ACC112 (cell line): ENCODE results near the gene MRPS23.

Experiments used
- H2AFZ ChIP-seq: fragments of 200-600 bp; sonication (generic); one replicate; pipeline ENCODE4 v1.6.0; 2017; ENCODE audit warnings: antibody characterized with exemption, low read length; ENCODE audit not compliant: unreplicated experiment
- H3K27ac ChIP-seq: fragments of 200-600 bp; sonication (generic); 2 replicates; pipeline ENCODE4 v1.5.1; 2014; ENCODE audit warnings: low read depth, mild to moderate bottlenecking, antibody characterized with exemption, low read length, moderate library complexity
- H3K27me3 ChIP-seq: fragments of 200-600 bp; sonication (generic); 2 replicates; pipeline ENCODE4 v1.6.1; 2014; ENCODE audit warnings: mild to moderate bottlenecking, antibody characterized with exemption, low read length, moderate library complexity, mixed read lengths; ENCODE audit not compliant: insufficient read depth
- H3K36me3 ChIP-seq: fragments of 200-600 bp; sonication (generic); 2 replicates; pipeline ENCODE4 v1.6.1; 2016; ENCODE audit warnings: mild to moderate bottlenecking, antibody characterized with exemption, low read length, moderate library complexity, mixed read lengths; ENCODE audit not compliant: insufficient read depth
- H3K4me1 ChIP-seq: fragments of 200-600 bp; sonication (generic); one replicate; pipeline ENCODE4 v1.6.1; 2016; ENCODE audit warnings: low read length, mixed read lengths; ENCODE audit not compliant: insufficient read depth, unreplicated experiment, control insufficient read depth
- H3K4me3 ChIP-seq: fragments of 200-600 bp; sonication (generic); 2 replicates; pipeline ENCODE4 v1.5.1; 2014; ENCODE audit warnings: mild to moderate bottlenecking, low read depth, low read length
- H3K79me2 ChIP-seq: fragments of 200-600 bp; sonication (generic); one replicate; pipeline ENCODE4 v1.6.0; 2016; ENCODE audit warnings: low read length; ENCODE audit not compliant: control insufficient read depth, unreplicated experiment, insufficient read depth

The MRPS23 gene

DNA sequence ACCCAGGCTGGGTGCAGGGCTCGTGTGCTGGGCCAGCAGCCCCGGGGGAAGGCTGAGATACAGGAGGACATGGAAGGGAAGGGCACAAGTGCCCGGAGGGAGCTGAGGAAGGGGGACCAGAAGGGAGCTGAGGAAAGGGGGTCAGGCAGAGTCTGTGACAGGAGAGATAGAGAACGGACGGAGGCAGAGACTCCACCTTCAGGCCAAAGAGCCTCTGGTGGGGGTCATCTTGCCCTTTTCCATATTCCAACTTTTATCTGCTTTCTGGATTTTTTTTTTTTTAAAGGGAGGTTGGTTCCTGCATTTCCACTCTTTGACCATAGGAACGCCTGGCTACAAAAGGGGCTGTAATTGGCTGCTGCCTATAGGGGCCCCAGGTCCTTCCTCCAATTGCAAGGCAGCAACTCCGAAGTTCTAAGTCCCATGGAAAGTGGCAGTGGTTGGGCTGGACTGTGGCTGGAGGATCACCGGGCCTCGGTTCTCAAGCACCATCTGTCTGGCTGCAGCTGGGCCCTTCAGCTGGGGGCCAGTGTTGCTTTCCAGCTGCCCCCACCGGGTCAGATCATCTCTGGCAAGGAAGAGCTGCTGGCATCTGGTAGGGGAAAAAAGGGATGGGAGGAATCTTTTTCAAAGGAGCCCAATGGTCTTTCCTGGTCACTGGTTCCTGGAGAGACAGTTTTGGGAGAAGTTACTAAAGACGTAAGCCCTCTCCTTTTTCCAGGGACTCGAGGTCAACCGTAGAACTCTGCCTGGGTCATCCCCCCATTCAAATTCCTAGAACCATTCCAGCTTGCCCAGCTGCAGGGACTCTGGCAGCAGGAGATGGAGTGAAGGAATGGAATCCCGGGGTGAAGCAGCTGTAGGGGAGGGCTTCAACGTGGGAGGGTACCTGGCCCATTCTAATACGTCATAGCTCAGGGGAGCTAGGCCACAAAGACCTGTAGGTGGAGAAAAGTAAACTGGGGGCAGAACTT lies 13.1 kb upstream of the MRPS23 start:
- peaks cover 28% of the 10 kb centered on the region for H3K4me1 ChIP-seq
- H3K79me2 ChIP-seq = no peaks in the 10 kb centered on the region
- H3K27ac ChIP-seq = no peak overlapping the region
- no peaks in the 10 kb centered on the region for H3K36me3 ChIP-seq
- H2AFZ ChIP-seq = no peak overlapping the region
- no peak overlapping the region; the same call in 1 of the 2 replicates for H3K4me3 ChIP-seq
- no peaks in the 10 kb centered on the region for H3K27me3 ChIP-seq

DNA sequence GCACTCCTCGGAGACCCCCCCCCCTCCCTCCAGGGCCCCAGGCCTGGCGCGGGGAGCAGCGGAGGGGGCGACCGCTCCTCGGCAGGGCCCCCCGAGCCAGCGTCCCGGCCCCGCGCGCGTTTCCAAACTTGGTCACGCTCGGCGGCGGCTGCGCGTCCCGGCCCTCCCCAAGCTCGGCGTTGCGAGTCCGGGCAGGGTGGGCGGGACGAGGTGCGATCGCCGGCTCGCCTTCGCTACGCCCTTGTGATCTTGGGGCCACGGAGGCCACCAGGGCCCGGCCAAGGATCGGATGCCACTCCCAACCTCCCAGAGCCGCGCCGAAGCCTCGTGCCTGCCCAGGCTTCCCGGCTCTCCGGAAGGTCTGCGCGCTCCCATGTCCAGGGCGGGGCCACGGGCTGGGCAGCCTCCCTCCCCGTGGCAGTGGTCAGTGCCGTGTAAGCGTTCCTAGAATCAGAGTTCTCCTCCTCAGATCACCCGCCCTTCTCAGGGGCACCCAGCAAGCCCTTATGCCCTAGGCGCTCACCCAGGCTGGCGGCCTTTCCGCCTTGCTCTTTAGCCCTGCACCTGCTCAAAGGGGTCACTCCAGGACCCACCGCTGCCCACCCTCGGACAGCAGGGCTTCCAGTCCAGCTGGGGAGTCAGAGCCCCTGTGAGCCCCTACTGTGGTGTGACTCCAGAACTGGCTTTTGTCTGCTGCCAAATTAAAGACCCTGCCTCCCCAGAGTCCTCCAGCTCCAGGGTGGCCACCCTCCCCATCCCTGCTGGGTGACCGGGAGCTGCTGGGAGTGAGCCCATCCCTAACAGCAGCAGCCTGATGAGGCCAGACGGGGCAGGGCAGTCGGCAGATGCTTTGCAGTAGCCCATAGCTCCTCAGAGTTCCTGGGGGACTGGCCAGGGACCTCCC lies 12.2 kb upstream of the MRPS23 start:
- no peaks in the 10 kb centered on the region for H3K27me3 ChIP-seq
- peak overlapping the region; percentile 25; the same call in 1 of the 2 replicates for H3K27ac ChIP-seq
- no peaks in the 10 kb centered on the region for H3K79me2 ChIP-seq
- peak overlapping the region; percentile 17 for H2AFZ ChIP-seq
- peaks cover 21% of the 10 kb centered on the region for H3K4me1 ChIP-seq
- H3K4me3 ChIP-seq = peak overlapping the region; percentile 77
- H3K36me3 ChIP-seq = no peaks in the 10 kb centered on the region

DNA sequence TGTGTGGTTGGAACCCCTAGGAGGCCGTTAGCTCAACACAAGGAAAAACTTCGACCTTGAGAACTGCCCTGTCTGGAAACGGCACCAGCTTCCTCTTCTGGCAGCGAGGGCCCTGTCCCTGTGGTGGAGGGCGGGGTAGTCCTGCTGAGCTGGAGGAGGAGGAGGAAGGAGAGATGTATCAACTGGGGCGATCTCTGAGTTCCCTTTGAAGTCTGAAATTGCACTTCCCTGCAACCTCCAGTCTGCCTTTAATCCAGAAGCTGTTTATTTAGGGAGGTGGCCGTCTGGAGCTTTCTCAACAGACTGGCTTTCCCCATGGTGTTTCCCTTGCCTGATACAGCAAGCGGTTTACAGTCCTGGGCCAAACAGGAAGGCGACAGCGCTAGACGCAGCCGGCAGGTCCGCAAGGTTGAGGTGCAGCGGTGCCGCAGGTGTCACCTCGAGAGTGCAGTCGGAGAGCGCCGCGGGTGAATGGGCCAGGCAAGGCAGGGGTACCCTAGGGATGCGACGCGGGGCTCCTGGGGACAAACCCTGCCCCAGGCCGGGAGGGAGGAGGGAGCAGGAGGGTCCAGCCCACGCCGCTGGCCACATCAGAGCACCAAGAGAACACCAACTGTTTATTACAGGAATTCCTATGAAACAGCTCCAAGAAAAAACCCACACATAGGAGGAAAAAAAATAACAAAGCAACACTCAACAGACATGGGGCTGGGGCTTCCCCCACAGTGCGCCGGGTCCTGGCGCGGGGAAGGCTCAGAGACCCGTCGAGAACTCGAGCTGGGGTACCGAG lies 11.4 kb upstream of the MRPS23 start:
- Histone ChIP-seq H3K4me3 (peak overlapping the region; percentile 77), H3K27ac (peak overlapping the region; percentile 25; the same call in 1 of the 2 replicates), H3K4me1 (peaks cover 21% of the 10 kb centered on the region), H3K79me2 (no peaks in the 10 kb centered on the region), H3K27me3 (no peaks in the 10 kb centered on the region), H3K36me3 (no peaks in the 10 kb centered on the region), H2AFZ (peak overlapping the region; percentile 17)

DNA sequence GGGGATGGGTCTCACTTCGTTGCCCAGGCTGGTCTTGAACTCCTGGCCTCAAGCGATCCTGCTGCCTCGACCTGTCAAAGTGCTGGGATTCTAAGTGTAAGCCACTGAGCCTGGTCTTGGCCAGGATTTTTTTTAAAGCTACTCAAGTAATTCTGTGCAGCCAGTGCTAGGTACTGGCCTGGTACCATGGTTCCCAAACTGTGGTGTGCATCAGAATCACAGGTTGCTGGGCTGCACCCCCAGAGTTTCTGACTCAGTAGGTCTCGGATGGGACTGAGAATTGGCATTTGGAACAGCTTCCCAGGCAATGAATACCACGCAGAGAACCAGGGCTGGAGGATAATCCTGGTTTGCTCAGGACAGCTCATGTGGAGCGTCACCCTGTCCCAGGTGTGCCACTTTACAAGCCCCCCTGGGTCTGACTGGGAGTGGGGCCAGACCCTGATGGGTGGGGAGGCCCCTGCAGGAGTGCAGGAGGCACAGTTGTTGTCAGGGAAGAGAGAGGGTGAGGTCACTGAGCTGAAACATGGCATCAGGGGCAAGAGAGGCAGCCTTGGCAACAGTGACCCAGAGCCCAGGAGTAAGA lies 10.7 kb upstream of the MRPS23 start:
- no peak overlapping the region for H3K27ac ChIP-seq
- H3K4me1 ChIP-seq = peaks cover 21% of the 10 kb centered on the region
- no peaks in the 10 kb centered on the region for H3K27me3 ChIP-seq
- no peak overlapping the region for H3K4me3 ChIP-seq
- H3K79me2 ChIP-seq = no peaks in the 10 kb centered on the region
- no peaks in the 10 kb centered on the region for H3K36me3 ChIP-seq
- H2AFZ ChIP-seq = no peak overlapping the region

DNA sequence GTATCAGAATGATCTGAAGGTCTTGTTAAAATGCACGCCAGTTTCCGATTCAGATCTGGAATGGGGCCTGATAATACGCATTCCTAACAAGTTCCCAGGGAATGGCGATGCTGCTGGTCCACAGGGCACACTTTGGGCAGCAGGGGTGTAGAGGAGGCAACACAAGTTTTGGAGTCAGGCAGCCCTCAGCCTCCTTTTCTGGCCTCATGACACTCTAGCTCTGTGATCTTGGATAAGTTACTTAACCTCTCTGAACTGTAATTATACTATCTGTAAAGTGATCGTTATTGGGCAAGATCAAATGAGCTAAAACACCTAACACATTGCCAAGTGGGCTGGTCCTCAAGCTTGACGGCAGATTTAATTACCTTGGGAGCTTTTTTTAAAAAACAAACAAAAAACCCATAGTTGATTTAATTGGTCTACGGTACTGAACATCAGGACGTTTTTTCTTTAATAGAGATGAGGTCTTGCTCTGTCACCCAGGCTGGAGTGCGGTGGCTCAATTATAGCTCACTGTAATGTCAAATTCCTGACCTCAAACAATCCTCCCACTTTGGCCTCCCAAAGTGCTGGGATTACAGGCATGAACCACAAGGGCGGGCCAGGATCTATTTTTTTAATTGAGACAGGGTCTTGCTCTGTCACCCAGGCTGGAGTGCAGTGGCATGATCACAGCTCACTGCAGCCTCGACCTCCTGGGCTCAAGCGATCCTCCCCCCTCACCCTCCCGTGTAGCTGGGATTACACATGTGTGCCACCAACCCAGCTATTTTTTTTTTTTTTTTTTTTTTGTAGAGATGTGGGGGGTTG lies 10.0 kb upstream of the MRPS23 start:
- H3K27me3 ChIP-seq = no peaks in the 10 kb centered on the region
- no peak overlapping the region for H3K4me3 ChIP-seq
- H3K79me2 ChIP-seq = no peaks in the 10 kb centered on the region
- no peak overlapping the region for H2AFZ ChIP-seq
- no peaks in the 10 kb centered on the region for H3K36me3 ChIP-seq
- H3K4me1 ChIP-seq = peaks cover 21% of the 10 kb centered on the region
- no peak overlapping the region for H3K27ac ChIP-seq

DNA sequence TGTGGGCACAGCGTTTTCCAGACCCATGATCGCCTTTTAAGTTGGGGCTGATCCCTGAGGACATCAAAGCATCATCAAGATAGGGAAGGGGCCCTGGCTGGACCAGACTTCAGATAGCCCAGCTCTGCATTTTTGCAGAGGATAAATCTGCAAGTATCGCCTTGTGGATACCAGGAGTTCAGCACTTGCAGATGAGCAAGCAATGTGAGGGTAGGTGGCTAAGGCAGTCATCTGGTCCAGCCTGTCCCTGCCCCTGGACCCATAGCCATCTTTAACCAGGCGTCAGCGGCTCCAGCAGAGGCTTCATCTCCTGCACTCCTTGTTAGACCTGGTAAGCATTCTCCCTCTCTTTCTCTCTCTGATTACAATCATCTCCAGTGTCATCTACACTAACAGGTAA lies 9.0 kb upstream of the MRPS23 start:
- no peak overlapping the region for H2AFZ ChIP-seq
- no peak overlapping the region for H3K4me3 ChIP-seq
- no peaks in the 10 kb centered on the region for H3K36me3 ChIP-seq
- H3K27me3 ChIP-seq = no peaks in the 10 kb centered on the region
- no peaks in the 10 kb centered on the region for H3K79me2 ChIP-seq
- H3K4me1 ChIP-seq = peaks cover 21% of the 10 kb centered on the region
- no peak overlapping the region for H3K27ac ChIP-seq

DNA sequence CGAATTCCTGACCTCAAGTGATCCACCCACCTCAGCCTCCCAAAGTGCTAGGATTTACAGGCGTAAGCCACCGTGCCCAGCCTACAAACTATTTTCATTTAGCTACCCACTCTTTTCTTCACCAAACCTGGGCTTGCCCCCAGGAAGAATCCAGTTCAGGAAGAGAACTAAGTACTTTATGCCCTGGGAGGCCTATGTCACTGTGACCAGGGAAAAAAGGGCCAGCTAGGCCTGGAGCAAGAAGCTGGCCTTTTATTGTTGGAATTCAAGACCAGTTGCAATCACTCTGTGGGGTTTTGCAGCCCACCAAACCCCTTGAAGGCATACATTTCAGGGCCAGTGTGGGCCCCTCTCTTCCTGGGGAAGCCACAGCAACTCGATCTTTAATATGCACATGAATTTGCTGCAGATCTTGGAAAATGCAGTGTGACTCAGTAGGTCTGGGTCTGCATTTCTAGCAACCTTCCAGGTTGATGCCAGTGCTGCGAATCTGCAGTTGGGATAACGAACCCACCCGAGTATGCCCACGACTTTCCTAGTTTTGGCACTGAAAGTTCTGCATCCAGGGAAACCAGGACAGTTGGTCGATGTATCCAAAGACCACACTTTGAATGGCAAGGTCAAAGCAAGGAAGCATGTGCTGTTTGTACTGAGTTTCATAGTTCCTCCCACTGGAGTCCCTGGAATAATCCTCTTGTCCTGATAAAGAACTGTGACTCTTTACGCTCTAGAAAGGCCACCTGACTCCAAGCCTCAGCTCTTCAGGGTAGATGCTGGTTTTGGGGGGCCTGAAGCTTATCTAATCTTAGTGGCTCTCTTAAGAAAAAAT lies 7.2 kb upstream of the MRPS23 start:
- H3K27ac ChIP-seq = no peak overlapping the region
- no peak overlapping the region for H3K4me3 ChIP-seq
- H3K27me3 ChIP-seq = no peaks in the 10 kb centered on the region
- H3K79me2 ChIP-seq = no peaks in the 10 kb centered on the region
- no peaks in the 10 kb centered on the region for H3K36me3 ChIP-seq
- H2AFZ ChIP-seq = no peak overlapping the region
- peaks cover 15% of the 10 kb centered on the region for H3K4me1 ChIP-seq

DNA sequence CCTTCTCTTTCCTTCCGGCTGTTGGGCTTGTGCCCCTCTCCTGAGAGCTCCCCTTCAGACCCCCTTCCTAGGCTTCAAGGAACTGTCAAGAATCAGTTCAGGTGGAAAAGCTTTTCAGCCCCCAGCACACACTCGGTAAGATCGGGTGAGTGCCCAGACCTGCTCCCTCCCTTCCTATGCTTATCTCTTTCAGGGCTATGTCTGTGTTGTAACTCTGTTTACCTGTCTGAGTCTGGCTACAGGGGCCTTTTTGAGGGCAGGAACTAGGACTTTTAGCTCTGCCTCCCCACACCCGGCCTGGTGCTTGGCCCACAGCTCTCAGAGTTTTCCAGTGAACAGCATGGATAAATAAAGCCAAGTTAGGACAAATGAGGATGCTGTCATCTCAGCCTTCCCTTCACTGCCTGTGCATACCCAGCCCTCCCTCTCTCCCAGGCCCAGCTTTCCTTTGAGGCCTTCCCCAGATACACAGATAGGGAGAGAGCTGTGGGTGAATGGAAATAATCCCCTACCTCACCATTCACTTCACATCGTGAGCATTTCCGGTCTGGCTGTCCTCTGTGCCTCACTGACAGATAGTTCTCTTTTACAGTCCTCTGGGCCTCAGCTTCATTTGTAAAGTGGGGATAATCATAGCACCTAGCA lies 5.7 kb upstream of the MRPS23 start:
- no peak overlapping the region for H2AFZ ChIP-seq
- no peaks in the 10 kb centered on the region for H3K27me3 ChIP-seq
- H3K4me1 ChIP-seq = peaks cover 8% of the 10 kb centered on the region
- H3K4me3 ChIP-seq = no peak overlapping the region
- H3K36me3 ChIP-seq = no peaks in the 10 kb centered on the region
- no peaks in the 10 kb centered on the region for H3K79me2 ChIP-seq
- H3K27ac ChIP-seq = no peak overlapping the region
